GM18861 (cell line): ENCODE data around the gene FARP1.

ENCODE experiments used
- ATAC-seq: cut with Tn5 transposase; IDR thresholded peaks from one replicate; pipeline ENCODE4 v1.9.1; 2021; ENCODE audit not compliant: unreplicated experiment

Gene FARP1

GRCh38 chr13:98385606-98386005, 242.7 kb downstream of the FARP1 start:
- no peak for ATAC-seq

GRCh38 chr13:98386637-98387036, 243.7 kb downstream of the FARP1 start:
- no peak for ATAC-seq

GRCh38 chr13:98389319-98389718, 246.4 kb downstream of the FARP1 start:
- no peak for ATAC-seq

DNA sequence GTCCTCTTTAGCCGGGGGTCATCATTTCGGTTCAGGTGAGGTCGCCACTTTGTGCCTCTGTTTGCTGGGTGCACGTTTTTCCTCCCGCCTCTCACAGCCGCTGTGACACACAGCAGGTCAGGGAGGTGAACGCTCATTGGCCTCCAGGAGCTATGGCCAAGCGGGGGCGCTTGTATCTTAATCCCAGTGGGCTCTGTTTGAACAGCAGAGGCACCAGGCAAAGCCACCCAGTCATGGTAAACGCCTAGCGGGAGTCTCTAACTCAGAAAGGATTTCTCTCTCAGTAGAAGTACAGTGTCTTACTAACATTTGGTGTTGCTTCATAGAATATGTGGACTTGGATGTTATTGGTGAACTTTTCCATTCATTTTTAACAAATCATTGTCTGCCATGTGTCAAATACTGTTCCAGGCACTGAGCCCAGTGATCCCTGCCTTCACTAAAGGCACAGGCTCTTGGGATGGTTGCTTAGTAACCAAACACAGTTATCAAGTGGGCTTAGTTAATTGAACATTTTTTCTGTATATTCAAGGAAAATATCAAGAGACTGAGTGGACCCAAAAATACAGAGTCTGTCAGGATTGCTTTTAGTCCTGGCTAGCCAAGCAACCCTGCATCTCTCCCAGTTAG, 247.3 kb downstream of the FARP1 start:
- no peak for ATAC-seq

GRCh38 chr13:98393873-98394272, 251.0 kb downstream of the FARP1 start:
- no peak for ATAC-seq

GRCh38 chr13:98394820-98395510, 252.1 kb downstream of the FARP1 start:
- ATAC-seq, result no peak

DNA sequence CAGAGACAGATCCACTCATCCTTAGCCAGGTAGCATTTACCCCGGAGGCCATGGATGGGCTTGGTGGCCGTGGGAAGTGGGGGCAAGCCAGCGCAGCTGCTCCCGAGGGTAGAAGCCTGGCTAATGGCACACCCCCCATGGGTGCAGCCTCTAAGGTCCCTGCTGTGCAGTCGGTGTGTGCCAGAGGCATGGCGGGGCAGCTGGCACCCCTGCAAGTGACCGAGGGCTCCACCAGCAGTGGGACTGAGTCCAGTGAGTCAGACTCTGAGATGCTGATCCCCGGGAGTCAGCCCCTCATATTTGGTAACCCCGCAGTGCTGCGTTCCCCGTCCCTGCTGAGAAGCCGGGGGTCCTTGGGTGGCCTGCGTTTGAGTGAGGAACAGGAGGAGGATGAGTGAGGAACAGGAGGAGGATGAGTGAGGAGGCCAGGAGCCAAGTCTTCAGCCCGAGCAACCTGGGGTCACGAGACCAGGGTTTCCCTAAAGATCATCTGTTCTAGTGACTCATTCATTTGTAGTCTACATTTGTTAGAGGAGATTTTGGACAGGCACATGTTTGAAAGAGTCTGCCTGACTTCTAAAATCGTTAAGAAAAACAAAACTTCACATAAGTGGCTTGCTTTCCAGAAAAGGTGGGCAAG, 253.3 kb downstream of the FARP1 start:
- ATAC-seq, result no peak

GRCh38 chr13:98397221-98397620, 254.3 kb downstream of the FARP1 start:
- no peak for ATAC-seq

DNA sequence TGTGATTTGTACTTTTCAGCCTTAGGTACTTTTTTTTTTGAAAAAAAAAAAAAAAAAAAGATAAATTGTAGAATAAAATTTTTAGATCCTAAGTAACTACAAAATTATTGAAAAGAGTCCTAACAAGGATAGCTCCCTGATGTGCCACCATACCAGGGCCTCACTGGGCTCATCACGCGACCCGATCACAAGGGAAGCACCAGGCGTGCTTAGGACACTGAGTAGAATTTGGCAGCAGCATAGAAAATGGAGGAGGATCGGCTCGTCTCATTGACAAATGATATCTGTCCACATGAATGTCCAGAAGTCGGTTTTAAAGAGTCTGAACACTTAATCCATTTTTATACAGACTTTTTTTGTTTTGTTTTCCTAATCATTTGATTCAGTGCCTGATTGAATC, 255.0 kb downstream of the FARP1 start:
- no peak for ATAC-seq

DNA sequence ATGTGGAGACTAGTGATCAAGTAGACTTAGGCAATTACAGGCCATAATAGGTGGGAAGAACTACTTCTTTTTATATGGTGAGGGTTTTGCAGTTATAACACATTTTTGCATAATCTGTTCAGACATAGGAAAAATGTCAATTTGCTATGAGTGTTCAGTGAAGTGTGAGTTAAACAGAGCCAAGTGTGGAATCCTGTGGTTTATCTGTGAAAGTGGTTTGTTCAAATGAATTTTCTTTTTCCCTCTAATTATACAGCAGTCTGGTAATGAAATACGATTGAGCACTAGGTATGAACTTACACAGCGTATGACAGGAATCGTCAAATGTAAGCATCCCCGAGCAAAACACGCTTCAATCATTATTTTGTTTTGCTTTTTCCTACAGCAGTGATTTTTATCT, 255.7 kb downstream of the FARP1 start:
- ATAC-seq, result no peak

DNA sequence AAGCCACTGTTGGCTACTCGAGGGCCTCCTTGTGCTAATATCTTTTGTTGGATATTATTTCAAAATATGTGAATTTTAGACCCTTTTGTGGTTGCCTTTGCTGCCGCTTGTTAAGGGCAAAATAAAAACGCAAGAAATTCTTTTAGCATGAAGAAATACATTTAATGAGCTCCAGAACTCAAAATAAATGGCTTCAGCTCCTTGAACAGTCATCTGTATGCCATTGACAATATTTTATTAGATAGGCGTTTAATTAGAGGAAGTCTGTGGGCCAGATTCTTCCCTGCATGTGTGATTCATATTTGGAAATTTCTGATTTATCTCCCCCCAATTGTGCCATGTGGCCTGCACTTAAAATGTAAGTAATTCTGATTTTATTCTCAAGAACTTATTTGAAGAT, 256.9 kb downstream of the FARP1 start:
- no peak for ATAC-seq

DNA sequence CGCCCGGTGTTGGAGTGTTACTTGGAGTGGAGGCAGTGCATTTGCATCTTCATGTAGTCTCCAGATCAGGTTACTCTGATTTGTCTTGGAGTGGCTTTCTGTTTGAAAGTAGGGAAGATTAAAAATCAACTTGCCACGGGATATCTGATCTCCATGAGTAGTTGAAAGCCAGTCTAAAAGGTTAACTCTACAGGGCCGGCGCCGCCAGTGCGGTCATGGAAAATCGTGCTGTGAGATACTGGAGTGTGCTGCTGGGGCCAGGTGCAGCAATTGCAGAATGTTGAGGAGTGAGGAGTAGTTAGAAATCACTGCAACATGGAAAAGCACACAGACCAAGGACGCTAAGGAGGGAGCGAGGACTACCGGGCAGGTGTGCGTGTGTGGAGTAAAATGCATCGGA, 259.0 kb downstream of the FARP1 start:
- ATAC-seq, result no peak

DNA sequence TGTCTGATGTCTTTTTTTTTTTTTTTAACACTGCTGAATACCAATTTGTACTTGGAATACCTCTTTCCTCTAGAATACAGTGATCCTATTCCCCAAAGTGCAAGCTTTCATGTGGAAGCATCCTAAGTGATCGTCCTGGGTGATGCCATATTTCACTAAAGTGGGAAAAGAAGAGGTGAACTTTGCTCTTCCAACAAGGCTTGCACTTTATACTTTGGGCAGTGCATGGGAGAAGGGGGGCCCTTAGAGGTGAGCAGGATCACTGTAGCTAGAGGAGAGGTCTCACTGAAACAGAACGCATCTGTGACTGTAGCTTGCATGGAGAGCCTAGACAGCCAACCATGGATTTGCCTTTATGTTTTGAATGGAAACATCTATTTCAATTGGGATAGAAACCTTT, 260.2 kb downstream of the FARP1 start:
- no peak for ATAC-seq

- no peak for ATAC-seq
Measured at GRCh38 chr13:98405107-98405571, 262.2 kb downstream of the FARP1 start.

- no peak for ATAC-seq
Measured at GRCh38 chr13:98405690-98406344, 262.9 kb downstream of the FARP1 start.

DNA sequence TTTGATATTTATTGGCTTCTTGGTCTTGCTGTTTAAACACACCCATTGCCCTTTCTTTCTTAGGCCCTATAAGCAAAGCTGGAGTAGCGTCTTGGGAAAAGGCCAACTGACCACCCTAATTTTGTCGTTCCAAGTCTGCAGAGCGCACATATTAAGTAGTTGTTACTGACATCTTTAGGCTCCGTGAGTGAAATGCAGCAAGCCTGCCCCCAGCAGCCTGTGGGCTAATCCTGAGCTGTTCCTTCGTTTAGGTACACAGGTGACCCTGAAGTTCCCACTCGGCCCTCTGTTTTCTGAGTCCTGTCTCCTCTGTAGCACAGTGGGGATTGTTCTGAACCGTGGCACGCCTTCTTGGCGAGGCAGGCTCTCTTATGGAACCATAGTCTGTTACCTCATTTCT, 263.5 kb downstream of the FARP1 start:
- no peak for ATAC-seq

DNA sequence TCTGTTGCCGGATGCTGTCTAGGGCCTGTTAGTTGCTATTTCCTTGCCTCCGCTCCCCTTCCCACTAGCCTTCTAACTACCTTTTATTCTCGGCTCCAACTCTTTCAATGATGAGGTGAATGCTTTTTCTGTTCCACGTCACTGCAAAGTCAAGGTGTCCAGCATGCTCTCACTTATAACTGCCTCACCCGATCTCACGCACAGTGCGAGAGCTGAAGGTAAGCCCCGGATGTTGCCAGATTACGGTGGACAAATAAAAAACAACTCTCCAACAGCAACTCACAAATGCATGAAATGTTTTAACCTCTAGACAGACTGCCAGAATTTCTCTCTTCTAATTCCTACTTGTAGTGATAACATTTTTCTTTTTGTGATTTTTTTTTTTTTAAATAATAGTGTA, 264.1 kb downstream of the FARP1 start:
- ATAC-seq, result no peak

- ATAC-seq, result no peak
Measured at GRCh38 chr13:98407575-98407974, 264.7 kb downstream of the FARP1 start.

GRCh38 chr13:98409281-98409680, 266.4 kb downstream of the FARP1 start:
- ATAC-seq, result no peak

DNA sequence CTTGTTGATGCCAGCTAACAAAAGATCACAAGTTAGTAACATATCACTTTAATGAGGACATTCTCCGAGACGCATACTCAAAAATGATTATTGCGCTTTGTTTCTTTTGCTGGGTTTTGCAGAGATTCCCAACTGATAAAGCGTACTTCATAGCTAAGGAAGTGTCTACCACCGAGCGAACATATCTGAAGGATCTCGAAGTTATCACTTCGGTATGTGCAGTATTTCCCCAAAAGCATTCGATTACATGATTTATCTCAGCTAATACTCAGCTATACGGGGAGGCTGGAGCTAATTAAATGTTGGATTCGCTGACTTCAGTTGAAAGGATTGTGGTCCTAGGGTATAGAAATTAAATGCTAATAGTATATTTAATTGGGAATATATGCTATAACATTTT, 267.7 kb downstream of the FARP1 start:
- no peak for ATAC-seq

- no peak for ATAC-seq
Measured at GRCh38 chr13:98411013-98411412, 268.1 kb downstream of the FARP1 start.
